GM11168 (cell line): ENCODE results near the gene ST3GAL6.

Experiments
- in situ Hi-C: fragments of 300-500 bp; cut with MboI; formaldehyde crosslinking; loops from one replicate; pipeline ENCODE4 v1.12.0; 2022; ENCODE audit warnings: low sequenced_read_pairs; ENCODE audit not compliant: unreplicated experiment

The ST3GAL6 gene

GRCh38 chr3:98772022-98772421 lies 8.9 kb downstream of the ST3GAL6 start:
- in situ Hi-C loops: no loop called here

GRCh38 chr3:98775459-98776139 lies 12.5 kb downstream of the ST3GAL6 start:
- in situ Hi-C loops: no loop called here

- in situ Hi-C loops: no loop called here
Observed at GRCh38 chr3:98776140-98776493, 13.0 kb downstream of the ST3GAL6 start.

GRCh38 chr3:98777286-98777685 lies 14.1 kb downstream of the ST3GAL6 start:
- in situ Hi-C loops: no loop called here

- in situ Hi-C loops: no loop called here
Observed at GRCh38 chr3:98777801-98778220, 14.7 kb downstream of the ST3GAL6 start.

- in situ Hi-C loops: no loop called here
Observed at GRCh38 chr3:98778383-98778782, 15.2 kb downstream of the ST3GAL6 start.

GRCh38 chr3:98778852-98779413 lies 15.8 kb downstream of the ST3GAL6 start:
- in situ Hi-C loops: no loop called here

- in situ Hi-C loops: no loop called here
Observed at GRCh38 chr3:98779541-98780335, 16.6 kb downstream of the ST3GAL6 start.

GRCh38 chr3:98780343-98780742 lies 17.2 kb downstream of the ST3GAL6 start:
- in situ Hi-C loops: no loop called here

GRCh38 chr3:98782824-98783500 lies 19.8 kb downstream of the ST3GAL6 start:
- in situ Hi-C loops: no loop called here

- in situ Hi-C loops: no loop called here
Observed at GRCh38 chr3:98784042-98784441, 20.9 kb downstream of the ST3GAL6 start.

- in situ Hi-C loops: no loop called here
Observed at GRCh38 chr3:98784666-98785600, 21.8 kb downstream of the ST3GAL6 start.

GRCh38 chr3:98786364-98787006 lies 23.3 kb downstream of the ST3GAL6 start:
- in situ Hi-C loops: no loop called here

GRCh38 chr3:98787181-98787580 lies 24.0 kb downstream of the ST3GAL6 start:
- in situ Hi-C loops: no loop called here

GRCh38 chr3:98788651-98789050 lies 25.5 kb downstream of the ST3GAL6 start:
- in situ Hi-C loops: no loop called here

- in situ Hi-C loops: no loop called here
Observed at GRCh38 chr3:98791341-98792325, 28.5 kb downstream of the ST3GAL6 start.

GRCh38 chr3:98793971-98794370 lies 30.8 kb downstream of the ST3GAL6 start:
- in situ Hi-C loops: no loop called here

GRCh38 chr3:98796334-98796733 lies 33.2 kb downstream of the ST3GAL6 start:
- in situ Hi-C loops: loop anchor here (5.0 kb wide), 1 partner anchor 194 kb away; no protein-coding TSS in a partner anchor
